ENCODE results near the gene CHRND. TPM values are rescaled to one million over a fixed set of nuclear protein-coding genes. Genes with fewer than 3 reads are reported as not detected.

Gene CHRND
- total and polyA plus RNA-seq, 2 experiments from 2014 or later: 0.10 to 0.11 TPM

DNA sequence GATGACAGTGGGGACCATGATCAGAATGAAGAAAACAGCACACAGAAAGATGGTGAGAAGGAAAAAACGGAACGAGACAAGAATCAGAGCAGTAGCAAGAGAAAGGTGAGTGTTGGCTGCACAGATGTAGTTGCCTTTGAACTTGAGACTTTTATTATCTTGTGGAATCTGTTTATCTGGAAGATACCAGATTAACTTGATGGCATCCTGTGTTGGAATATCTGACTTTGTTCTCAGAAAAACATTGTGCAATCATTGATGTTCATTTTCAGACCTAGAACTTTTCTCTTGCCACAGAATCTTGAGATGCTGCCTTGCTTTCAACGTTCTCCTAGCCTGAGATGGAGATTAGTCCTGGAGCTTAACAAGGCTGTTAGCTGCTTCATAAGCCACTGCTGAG is 30.5 kb downstream of the CHRND start:
- Histone ChIP-seq H2AFZ (no peak overlapping the region), H4K20me1 (replicated peaks; ENCODE audit: insufficient read depth) (peaks cover 42% of the 10 kb centered on the region), H3K27ac (ENCODE audit: low read depth) (no peak overlapping the region), H3K79me2 (replicated peaks; ENCODE audit: insufficient read depth) (peaks cover 59% of the 10 kb centered on the region), H3F3A (replicated peaks; ENCODE audit: low read depth) (no peaks in the 10 kb centered on the region; the same call in 1 of the 2 replicates), H3K27me3 (ENCODE audit: insufficient read depth) (no peaks in the 10 kb centered on the region), H3K36me3 (ENCODE audit: insufficient read depth) (peaks cover 32% of the 10 kb centered on the region), H3K4me3 (no peak overlapping the region), H3K9me2 (ENCODE audit: insufficient read depth) (no peaks in the 10 kb centered on the region), H3K4me2 (no peak overlapping the region), H3K4me1 (ENCODE audit: insufficient read depth) (peaks cover 5% of the 10 kb centered on the region; the same call in 1 of the 2 replicates)
- no peak for ATAC-seq
- Mint-ChIP-seq H3K4me1 (peaks cover 8% of the 10 kb centered on the region), H3K4me3 (no peak overlapping the region), H3K9me3 (no peaks in the 10 kb centered on the region), H3K27ac (no peak overlapping the region), H3K27me3 (ENCODE audit: insufficient read depth, low read depth, poor library complexity) (no peaks in the 10 kb centered on the region), H3K36me3 (ENCODE audit: low read depth) (peaks cover 57% of the 10 kb centered on the region)
- no peak for DNase-seq (ENCODE audit: low spot score)
- TF ChIP-seq ZNF462 (CRISPR knock-in tag; IDR thresholded peaks at IDR 0.05) (no peak), ZNF331 (CRISPR knock-in tag; IDR thresholded peaks at IDR 0.05; ENCODE audit: low read depth) (no peak), POLR2AphosphoS5 (IDR thresholded peaks at IDR 0.05; ENCODE audit: low read depth) (no peak)

- Mint-ChIP-seq H3K27ac (no peak overlapping the region), H3K4me1 (no peaks in the 10 kb centered on the region), H3K27me3 (ENCODE audit: insufficient read depth, low read depth, poor library complexity) (no peaks in the 10 kb centered on the region), H3K36me3 (ENCODE audit: low read depth) (peaks cover 65% of the 10 kb centered on the region), H3K9me3 (no peaks in the 10 kb centered on the region), H3K4me3 (no peak overlapping the region)
- Histone ChIP-seq H3K4me2 (no peak overlapping the region), H3K36me3 (ENCODE audit: insufficient read depth) (peaks cover 40% of the 10 kb centered on the region), H3K4me1 (ENCODE audit: insufficient read depth) (no peaks in the 10 kb centered on the region), H2AFZ (no peak overlapping the region), H3K79me2 (replicated peaks; ENCODE audit: insufficient read depth) (no peaks in the 10 kb centered on the region; the same call in 1 of the 2 replicates), H3F3A (replicated peaks; ENCODE audit: low read depth) (no peaks in the 10 kb centered on the region), H3K9me2 (ENCODE audit: insufficient read depth) (no peaks in the 10 kb centered on the region), H3K4me3 (no peak overlapping the region), H3K27ac (ENCODE audit: low read depth) (no peak overlapping the region), H4K20me1 (replicated peaks; ENCODE audit: insufficient read depth) (peaks cover 10% of the 10 kb centered on the region), H3K27me3 (ENCODE audit: insufficient read depth) (no peaks in the 10 kb centered on the region)
- peak; percentile 67 for ATAC-seq
- DNase-seq (ENCODE audit: low spot score): peak; percentile 20
- no peak for TF ChIP-seq JUNB (IDR thresholded peaks at IDR 0.05; ENCODE audit: unreplicated experiment)
- TF ChIP-seq, protein P1, sequence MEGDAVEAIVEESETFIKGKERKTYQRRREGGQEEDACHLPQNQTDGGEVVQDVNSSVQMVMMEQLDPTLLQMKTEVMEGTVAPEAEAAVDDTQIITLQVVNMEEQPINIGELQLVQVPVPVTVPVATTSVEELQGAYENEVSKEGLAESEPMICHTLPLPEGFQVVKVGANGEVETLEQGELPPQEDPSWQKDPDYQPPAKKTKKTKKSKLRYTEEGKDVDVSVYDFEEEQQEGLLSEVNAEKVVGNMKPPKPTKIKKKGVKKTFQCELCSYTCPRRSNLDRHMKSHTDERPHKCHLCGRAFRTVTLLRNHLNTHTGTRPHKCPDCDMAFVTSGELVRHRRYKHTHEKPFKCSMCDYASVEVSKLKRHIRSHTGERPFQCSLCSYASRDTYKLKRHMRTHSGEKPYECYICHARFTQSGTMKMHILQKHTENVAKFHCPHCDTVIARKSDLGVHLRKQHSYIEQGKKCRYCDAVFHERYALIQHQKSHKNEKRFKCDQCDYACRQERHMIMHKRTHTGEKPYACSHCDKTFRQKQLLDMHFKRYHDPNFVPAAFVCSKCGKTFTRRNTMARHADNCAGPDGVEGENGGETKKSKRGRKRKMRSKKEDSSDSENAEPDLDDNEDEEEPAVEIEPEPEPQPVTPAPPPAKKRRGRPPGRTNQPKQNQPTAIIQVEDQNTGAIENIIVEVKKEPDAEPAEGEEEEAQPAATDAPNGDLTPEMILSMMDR (conservative IDR thresholded peaks at IDR 0.05; ENCODE audit: low read depth in 2 of 2): peak in 1 of 2 experiments; percentile 34; a peak in 2 of 4 replicates
These were observed 36.7 kb downstream of the CHRND start for GRCh38 chr2:232562515-232563151.

Measured in GM23338 (cell line).